Measurements from ENCODE around the gene SH2D2A.

DNA sequence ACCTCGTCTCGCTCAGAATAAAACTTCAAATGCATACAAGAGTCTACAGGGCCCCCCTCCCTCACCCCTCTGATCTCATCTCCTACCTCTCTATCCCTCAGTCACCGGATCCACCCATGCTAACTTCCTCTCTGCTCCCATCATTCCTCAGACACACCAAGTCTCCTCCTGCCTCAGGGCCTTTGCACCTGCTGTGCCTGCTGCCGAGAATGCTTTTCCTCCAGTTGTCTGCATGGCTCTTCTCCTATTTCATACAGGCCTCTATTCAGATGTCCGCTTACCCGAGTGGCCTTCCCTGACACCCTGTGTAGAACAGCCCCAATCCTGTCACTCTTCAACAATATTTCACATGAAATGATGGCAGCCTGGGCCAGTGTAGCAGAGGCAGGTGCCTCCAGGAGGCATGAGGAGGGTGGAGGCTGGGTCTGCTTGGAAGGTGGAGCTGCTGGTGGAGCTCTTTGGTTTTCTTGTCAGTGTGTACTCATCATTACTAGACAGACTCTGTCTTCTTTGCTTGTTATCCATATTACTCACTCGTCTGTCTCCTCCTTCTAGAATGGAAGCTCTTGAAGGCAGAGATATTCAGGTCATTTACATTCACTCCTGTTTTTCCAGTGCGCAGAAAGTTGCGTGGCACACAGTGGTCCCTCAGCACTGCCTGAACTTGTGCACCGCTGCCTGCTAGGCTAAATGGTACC, 4.2 kb downstream of the SH2D2A start:
- TF ChIP-seq, protein P1, sequence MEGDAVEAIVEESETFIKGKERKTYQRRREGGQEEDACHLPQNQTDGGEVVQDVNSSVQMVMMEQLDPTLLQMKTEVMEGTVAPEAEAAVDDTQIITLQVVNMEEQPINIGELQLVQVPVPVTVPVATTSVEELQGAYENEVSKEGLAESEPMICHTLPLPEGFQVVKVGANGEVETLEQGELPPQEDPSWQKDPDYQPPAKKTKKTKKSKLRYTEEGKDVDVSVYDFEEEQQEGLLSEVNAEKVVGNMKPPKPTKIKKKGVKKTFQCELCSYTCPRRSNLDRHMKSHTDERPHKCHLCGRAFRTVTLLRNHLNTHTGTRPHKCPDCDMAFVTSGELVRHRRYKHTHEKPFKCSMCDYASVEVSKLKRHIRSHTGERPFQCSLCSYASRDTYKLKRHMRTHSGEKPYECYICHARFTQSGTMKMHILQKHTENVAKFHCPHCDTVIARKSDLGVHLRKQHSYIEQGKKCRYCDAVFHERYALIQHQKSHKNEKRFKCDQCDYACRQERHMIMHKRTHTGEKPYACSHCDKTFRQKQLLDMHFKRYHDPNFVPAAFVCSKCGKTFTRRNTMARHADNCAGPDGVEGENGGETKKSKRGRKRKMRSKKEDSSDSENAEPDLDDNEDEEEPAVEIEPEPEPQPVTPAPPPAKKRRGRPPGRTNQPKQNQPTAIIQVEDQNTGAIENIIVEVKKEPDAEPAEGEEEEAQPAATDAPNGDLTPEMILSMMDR (IDR thresholded peaks at IDR 0.05), result no peak
- no peak for TF ChIP-seq POLR2A (IDR thresholded peaks at IDR 0.05)

Measured in Peyer's patch (tissue), 4 donors.